SK-N-SH treated with all-trans-retinoic acid at 6 μM for 48 hours (cell line): ENCODE measurements around the gene COX6A2.

Source experiments
- CREB5 ChIP-seq: fragments of 250-450 bp; sonication (Bioruptor Pico); IDR thresholded peaks from 2 replicates; pipeline ENCODE4 v1.5.1; 2020; ENCODE audit warnings: low read depth, mild to moderate bottlenecking, moderate library complexity
- POU6F1 ChIP-seq: fragments of 250-450 bp; sonication (Bioruptor Pico); IDR thresholded peaks from 2 replicates; pipeline ENCODE4 v1.8.0; 2021; ENCODE audit warnings: low read depth, mild to moderate bottlenecking, moderate library complexity, borderline replicate concordance
- RARB ChIP-seq: fragments of 250-450 bp; sonication (Bioruptor Pico); IDR thresholded peaks from 2 replicates; pipeline ENCODE4 v1.8.0; 2021; ENCODE audit warnings: mild to moderate bottlenecking, moderate library complexity
- TSHZ2 ChIP-seq: fragments of 250-450 bp; sonication (Bioruptor Pico); IDR thresholded peaks from 2 replicates; pipeline ENCODE4 v1.5.0; 2020; ENCODE audit warnings: mild to moderate bottlenecking, moderate library complexity

GRCh38 chr16:31420037-31420436, 8.1 kb downstream of the COX6A2 start:
- TF ChIP-seq POU6F1 (no peak), RARB (CRISPR knock-in tag) (no peak), TSHZ2 (CRISPR knock-in tag) (no peak), CREB5 (CRISPR knock-in tag) (no peak)
